Measurements from ENCODE around the gene NKAIN2. TPM values are rescaled to one million over a fixed set of nuclear protein-coding genes. Genes with fewer than 3 reads are reported as not detected.

NKAIN2 gene
- total and polyA plus RNA-seq, 2 donors (not counting 3 experiments of a cell fraction or from before 2014, with no cell fraction given): 0.03 TPM; not detected in 1

DNA sequence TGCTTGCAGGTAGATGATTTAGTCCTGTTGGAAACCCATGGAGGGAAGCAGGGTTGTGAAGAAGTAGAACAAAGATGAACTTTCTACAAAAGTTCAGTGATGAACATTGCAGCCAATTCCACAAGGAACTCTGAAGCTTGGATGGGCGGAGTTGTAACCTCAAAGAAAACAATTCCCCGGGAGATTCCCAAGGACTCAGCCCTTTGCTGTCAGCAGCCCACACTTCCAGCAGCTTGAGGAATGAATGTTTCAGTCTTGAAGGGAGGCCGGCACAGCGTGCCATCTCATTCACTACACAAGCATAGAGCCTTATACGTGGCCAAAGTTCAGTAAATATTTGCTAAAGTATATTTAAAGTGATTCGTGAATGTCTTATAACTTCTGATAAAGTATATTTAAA, 269.4 kb downstream of the NKAIN2 start:
- Histone ChIP-seq H3K4me1 (ENCODE audit: control insufficient read depth, extremely low read depth, insufficient read depth, low read length) (no peaks in the 10 kb centered on the region), H3K27me3 (ENCODE audit: control insufficient read depth in 2 of 2, insufficient read depth in 2 of 2, low read length in 2 of 2) (no peaks in the 10 kb centered on the region), H3K27ac (ENCODE audit: insufficient read depth, low read depth, low read length) (no peak overlapping the region), H3K36me3 (ENCODE audit: control insufficient read depth in 2 of 2, extremely low read depth in 1 of 2, insufficient read depth in 2 of 2, low read length in 2 of 2) (no peaks in the 10 kb centered on the region), H3K79me2 (ENCODE audit: control insufficient read depth, insufficient read depth, low read length) (no peaks in the 10 kb centered on the region), H4K20me1 (replicated peaks; ENCODE audit: control insufficient read depth, extremely low read depth, insufficient read depth, low read length) (no peaks in the 10 kb centered on the region), H3K9me1 (replicated peaks; ENCODE audit: control insufficient read depth, extremely low read depth, insufficient read depth, low read length) (no peaks in the 10 kb centered on the region), H3K4me2 (ENCODE audit: insufficient read depth, low read length) (no peak overlapping the region), H3K9ac (replicated peaks; ENCODE audit: extremely low read depth, insufficient read depth, low read length) (no peak overlapping the region), H3K9me3 (replicated peaks; ENCODE audit: control insufficient read depth, insufficient read depth, low read length) (no peaks in the 10 kb centered on the region), H2AFZ (ENCODE audit: low read depth, low read length) (no peak overlapping the region), H3K4me3 (replicated peaks in 1 of 3; ENCODE audit: insufficient read depth in 1 of 3, low read depth in 1 of 3, low read length in 3 of 3) (no peak overlapping the region)
- BruUV-seq (replicated peaks): no TSS peak
- POLR2A ChIA-PET: no interaction called here
- DNase-seq (ENCODE audit: low read depth, low spot score): no peak
- intact Hi-C loops (cut with micrococcal nuclease): no loop called here
- dilution Hi-C loops (cut with MboI; ENCODE audit: extremely low pct_ligation_motif_present, low sequenced_read_pairs): no loop called here
- TF ChIP-seq MYC (IDR thresholded peaks at IDR 0.05; ENCODE audit: low read depth, low read length) (no peak), JUN (IDR thresholded peaks at IDR 0.05; ENCODE audit: borderline replicate concordance, insufficient read depth, insufficient read length, low read depth) (no peak), POLR2AphosphoS5 (IDR thresholded peaks at IDR 0.05; ENCODE audit: insufficient read depth, low read depth, low read length) (no peak), GATA2 (IDR thresholded peaks at IDR 0.05; ENCODE audit: insufficient read depth, insufficient read length, low read depth, low read length) (no peak), EZH2 (IDR thresholded peaks at IDR 0.05; ENCODE audit: borderline replicate concordance, low read depth, low read length, severe bottlenecking) (no peak), POLR2A (IDR thresholded peaks at IDR 0.05; ENCODE audit: low read depth, low read length) (no peak), FOS (IDR thresholded peaks at IDR 0.05; ENCODE audit: borderline replicate concordance, insufficient read depth, low read length) (no peak)
- TF ChIP-seq, protein P1, sequence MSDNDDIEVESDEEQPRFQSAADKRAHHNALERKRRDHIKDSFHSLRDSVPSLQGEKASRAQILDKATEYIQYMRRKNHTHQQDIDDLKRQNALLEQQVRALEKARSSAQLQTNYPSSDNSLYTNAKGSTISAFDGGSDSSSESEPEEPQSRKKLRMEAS (IDR thresholded peaks at IDR 0.05; ENCODE audit: insufficient read depth, insufficient read length): no peak
- TF ChIP-seq, protein P2, sequence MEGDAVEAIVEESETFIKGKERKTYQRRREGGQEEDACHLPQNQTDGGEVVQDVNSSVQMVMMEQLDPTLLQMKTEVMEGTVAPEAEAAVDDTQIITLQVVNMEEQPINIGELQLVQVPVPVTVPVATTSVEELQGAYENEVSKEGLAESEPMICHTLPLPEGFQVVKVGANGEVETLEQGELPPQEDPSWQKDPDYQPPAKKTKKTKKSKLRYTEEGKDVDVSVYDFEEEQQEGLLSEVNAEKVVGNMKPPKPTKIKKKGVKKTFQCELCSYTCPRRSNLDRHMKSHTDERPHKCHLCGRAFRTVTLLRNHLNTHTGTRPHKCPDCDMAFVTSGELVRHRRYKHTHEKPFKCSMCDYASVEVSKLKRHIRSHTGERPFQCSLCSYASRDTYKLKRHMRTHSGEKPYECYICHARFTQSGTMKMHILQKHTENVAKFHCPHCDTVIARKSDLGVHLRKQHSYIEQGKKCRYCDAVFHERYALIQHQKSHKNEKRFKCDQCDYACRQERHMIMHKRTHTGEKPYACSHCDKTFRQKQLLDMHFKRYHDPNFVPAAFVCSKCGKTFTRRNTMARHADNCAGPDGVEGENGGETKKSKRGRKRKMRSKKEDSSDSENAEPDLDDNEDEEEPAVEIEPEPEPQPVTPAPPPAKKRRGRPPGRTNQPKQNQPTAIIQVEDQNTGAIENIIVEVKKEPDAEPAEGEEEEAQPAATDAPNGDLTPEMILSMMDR (IDR thresholded peaks at IDR 0.05; ENCODE audit: extremely low read depth in 1 of 2, insufficient read depth in 1 of 2, low read depth in 1 of 2, low read length in 2 of 2): no peak
- CTCF ChIA-PET: interaction anchor here (1.4 kb wide), 2 partner anchors 10 to 15 kb away, joined by 3 to 4 read pairs; no protein-coding TSS in a partner anchor
- no peak for FAIRE-seq
